DMS114 treated with DMSO at 0.1 percent for 48 hours (cell line): ENCODE data around the gene ITPRID1.

Source experiments
- DNase-seq: peaks from one replicate; lab custom pipeline; 2025; ENCODE audit not compliant: unreplicated experiment; lab: John Stamatoyannopoulos, UW

ITPRID1 gene

GRCh38 chr7:31692871-31693270 is 179.0 kb downstream of the ITPRID1 start:
- no peak for DNase-seq

- DNase-seq: no peak
Measured at GRCh38 chr7:31695859-31696614, 182.1 kb downstream of the ITPRID1 start.

DNA sequence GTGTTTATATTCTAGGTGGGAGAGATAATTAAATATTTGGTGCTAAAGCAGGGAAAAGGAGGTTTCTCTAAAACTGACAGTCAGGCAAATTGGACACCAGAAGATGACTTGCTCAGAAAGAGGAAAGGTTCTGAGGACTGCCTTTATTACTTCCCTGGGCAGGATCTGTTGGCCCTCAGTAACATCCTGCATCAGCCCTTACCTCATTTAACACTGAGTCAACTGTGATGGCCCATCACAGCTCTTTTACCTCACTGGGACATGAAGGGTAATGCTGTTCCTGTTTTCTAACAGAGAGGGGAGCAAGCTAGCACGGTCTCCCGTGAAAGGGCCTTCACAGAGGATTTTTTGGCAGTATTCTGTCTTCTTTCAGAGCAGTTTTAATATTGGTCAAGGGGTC is 185.2 kb downstream of the ITPRID1 start:
- DNase-seq: no peak

DNA sequence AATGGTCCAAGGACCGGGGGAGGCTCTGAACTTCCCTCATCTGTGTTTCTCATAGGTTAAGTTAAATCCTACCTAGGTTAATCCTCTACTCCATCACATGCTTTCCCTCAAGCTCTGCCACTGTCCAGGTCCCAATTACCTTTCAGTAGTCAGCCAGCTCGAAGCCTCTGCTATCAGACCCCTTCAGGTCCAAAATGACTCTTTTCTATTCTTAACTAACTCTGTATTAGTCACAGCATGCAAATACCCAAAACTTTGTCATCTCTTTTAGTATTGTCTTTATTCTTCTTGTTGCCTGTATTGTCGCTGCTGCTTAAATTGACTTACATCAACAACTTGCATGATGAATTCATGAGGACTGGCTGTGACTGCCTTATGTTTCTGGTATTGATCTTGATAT is 188.5 kb downstream of the ITPRID1 start:
- DNase-seq: no peak

DNA sequence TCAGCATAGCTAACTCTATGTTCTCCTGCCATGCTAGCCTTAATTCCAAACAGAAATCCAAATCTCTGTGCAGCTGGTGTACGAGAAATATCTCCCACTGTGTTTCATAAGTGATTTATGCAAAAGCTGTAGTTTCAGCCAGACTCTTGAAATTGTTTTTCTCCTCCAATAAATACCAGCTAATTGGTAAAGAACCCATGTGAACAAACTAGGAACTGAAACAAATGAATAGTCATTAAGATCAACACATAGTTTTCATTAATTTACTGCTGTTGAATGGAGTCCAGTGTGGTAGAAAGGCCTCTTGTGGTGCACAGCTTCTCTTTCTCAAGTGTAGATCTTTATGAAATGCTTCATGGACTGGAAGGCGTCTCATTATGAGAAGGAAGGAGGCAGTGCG is 191.5 kb downstream of the ITPRID1 start:
- DNase-seq: no peak

DNA sequence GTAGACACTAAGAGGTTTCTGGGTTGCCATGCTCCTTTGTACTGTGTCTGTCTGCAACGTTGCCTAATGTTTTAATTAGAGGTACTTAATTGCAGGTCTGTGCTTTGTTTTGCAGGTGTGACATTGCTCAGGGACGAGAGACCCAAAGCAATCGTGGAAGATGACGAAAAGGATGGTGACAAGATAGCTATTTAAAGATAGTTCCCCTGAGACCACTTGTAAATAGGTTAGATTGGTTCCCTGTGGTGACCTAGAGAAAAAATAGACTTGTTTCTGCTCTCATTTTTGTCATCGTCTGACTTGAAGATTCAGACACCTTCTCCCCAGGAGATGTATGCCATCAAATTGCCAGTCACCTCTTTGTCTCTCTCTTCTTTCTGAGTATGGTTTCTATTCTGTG is 193.2 kb downstream of the ITPRID1 start:
- DNase-seq: no peak
